GM19452 (cell line): ENCODE data around the gene GNS.
"Not testable (repeated sequence)": the region's sequence is repeated elsewhere in the genome, so short reads cannot be mapped to it uniquely, and the experiment has no call there.

Experiments
- ATAC-seq: cut with Tn5 transposase; IDR thresholded peaks from one replicate; pipeline ENCODE4 v1.9.1; 2021; ENCODE audit not compliant: unreplicated experiment

Gene GNS

GRCh38 chr12:64699504-64700115, 59.6 kb downstream of the GNS start:
- no peak for ATAC-seq

- ATAC-seq = no peak
Measured at GRCh38 chr12:64696080-64696741, 63.0 kb downstream of the GNS start.

- no peak for ATAC-seq
Measured at GRCh38 chr12:64695550-64695949, 63.7 kb downstream of the GNS start.

- no peak for ATAC-seq
Measured at GRCh38 chr12:64694130-64695040, 64.8 kb downstream of the GNS start.

GRCh38 chr12:64691795-64692583, 67.2 kb downstream of the GNS start:
- ATAC-seq = no peak

- ATAC-seq = no peak
Measured at GRCh38 chr12:64691227-64691794, 67.9 kb downstream of the GNS start.

- not testable (repeated sequence) for ATAC-seq
Measured at GRCh38 chr12:64690236-64690635, 69.0 kb downstream of the GNS start.

GRCh38 chr12:64688715-64689114, 70.5 kb downstream of the GNS start:
- no peak for ATAC-seq

- ATAC-seq = no peak
Measured at GRCh38 chr12:64688219-64688618, 71.0 kb downstream of the GNS start.

GRCh38 chr12:64687816-64688215, 71.4 kb downstream of the GNS start:
- no peak for ATAC-seq

GRCh38 chr12:64685605-64686004, 73.6 kb downstream of the GNS start:
- ATAC-seq = no peak

GRCh38 chr12:64685050-64685449, 74.2 kb downstream of the GNS start:
- no peak for ATAC-seq

GRCh38 chr12:64683816-64684543, 75.2 kb downstream of the GNS start:
- no peak for ATAC-seq

- ATAC-seq = no peak
Measured at GRCh38 chr12:64682572-64683277, 76.5 kb downstream of the GNS start.

GRCh38 chr12:64681200-64682052, 77.8 kb downstream of the GNS start:
- ATAC-seq = no peak

- ATAC-seq = no peak
Measured at GRCh38 chr12:64680235-64680634, 79.0 kb downstream of the GNS start.

- ATAC-seq = no peak
Measured at GRCh38 chr12:64679487-64680001, 79.7 kb downstream of the GNS start.

GRCh38 chr12:64678835-64679234, 80.4 kb downstream of the GNS start:
- ATAC-seq = no peak
